CD14-positive monocyte (primary cell): Measurements from ENCODE around the gene TMEM178B. TPM values are rescaled to one million over a fixed set of nuclear protein-coding genes. Genes with fewer than 3 reads are reported as not detected.

ENCODE experiments used
- DNase-seq, 3 donors: peaks; one replicate each; pipeline ENCODE4 v3.0.0-alpha.2; 2011 to 2022
- H2AFZ ChIP-seq: 2 replicates; pipeline ENCODE4 v1.6.0; 2012; ENCODE audit warnings: mild to moderate bottlenecking, low read depth, low read length, inconsistent platforms; ENCODE audit not compliant: insufficient read depth, poor library complexity, severe bottlenecking
- H3K27ac ChIP-seq, 2 donors: 1 replicate in 1 of 2; 2 replicates in 1 of 2; pipeline ENCODE4 v1.5.1; 2012 to 2013; ENCODE audit warnings: low read length in 2 of 2, control low read depth in 1 of 2, inconsistent platforms in 1 of 2, low read depth in 1 of 2, mild to moderate bottlenecking in 1 of 2
- H3K27me3 ChIP-seq, 2 donors: one replicate each; pipeline versions ENCODE4 v1.6.0 to v1.6.1; 2011 to 2013; ENCODE audit warnings: low read length in 2 of 2; ENCODE audit not compliant: control insufficient read depth in 2 of 2, insufficient read depth in 2 of 2
- H3K36me3 ChIP-seq, 2 donors: replicated peaks in 1 of 2; 1 replicate in 1 of 2; 2 replicates in 1 of 2; pipeline versions ENCODE4 v1.5.1 to v1.6.1; 2012 to 2013; ENCODE audit warnings: low read length in 2 of 2, control low read depth in 1 of 2, inconsistent platforms in 1 of 2, mild to moderate bottlenecking in 1 of 2; ENCODE audit not compliant: insufficient read depth in 2 of 2, control insufficient read depth in 1 of 2
- H3K4me1 ChIP-seq, 2 donors: 1 replicate in 1 of 2; 2 replicates in 1 of 2; pipeline versions ENCODE4 v1.5.1 to v1.6.1; 2012 to 2013; ENCODE audit warnings: low read length in 2 of 2, control low read depth in 1 of 2, inconsistent platforms in 1 of 2, mild to moderate bottlenecking in 1 of 2, moderate library complexity in 1 of 2; ENCODE audit not compliant: insufficient read depth in 2 of 2, control insufficient read depth in 1 of 2
- H3K4me2 ChIP-seq: replicated peaks from 2 replicates; pipeline ENCODE3; 2012; ENCODE audit warnings: low read length, moderate library complexity, mild to moderate bottlenecking; ENCODE audit not compliant: poor library complexity, severe bottlenecking; ENCODE audit errors: extremely low read depth
- H3K4me3 ChIP-seq, 3 experiments: fragments of 200-600 bp in 1 of 3; sonication (generic) in 1 of 3; replicated peaks in 1 of 3; 1 replicate in 2 of 3; 2 replicates in 1 of 3; pipeline ENCODE4 v1.5.1; 2011 to 2013; ENCODE audit warnings: low read length in 3 of 3, mild to moderate bottlenecking in 3 of 3, control low read depth in 2 of 3, low read depth in 2 of 3, inconsistent platforms in 1 of 3, moderate library complexity in 1 of 3
- H3K79me2 ChIP-seq: 2 replicates; pipeline ENCODE4 v1.6.0; 2012; ENCODE audit warnings: mild to moderate bottlenecking, control low read depth, inconsistent platforms, low read length, moderate library complexity; ENCODE audit not compliant: insufficient read depth
- H3K9ac ChIP-seq: 2 replicates; pipeline ENCODE4 v1.6.0; 2017; ENCODE audit warnings: low read length, mild to moderate bottlenecking; ENCODE audit not compliant: insufficient read depth, poor library complexity, severe bottlenecking
- H3K9me3 ChIP-seq, 2 donors: replicated peaks in 1 of 2; 1 replicate in 1 of 2; 2 replicates in 1 of 2; pipeline versions ENCODE4 v1.5.1 to v1.6.1; 2012 to 2013; ENCODE audit warnings: low read length in 2 of 2, control low read depth in 1 of 2; ENCODE audit not compliant: control insufficient read depth in 1 of 2, insufficient read depth in 1 of 2
- H4K20me1 ChIP-seq: 2 replicates; pipeline ENCODE4 v1.6.0; 2012; ENCODE audit warnings: mild to moderate bottlenecking, low read length, control low read depth, moderate library complexity; ENCODE audit not compliant: insufficient read depth
- H3K27ac Mint-ChIP-seq, 7 donors: one replicate each; pipeline ENCODE4 v1.8.0; 2020; ENCODE audit warnings: mild to moderate bottlenecking in 7 of 7, mixed read lengths in 7 of 7, moderate library complexity in 6 of 7, inconsistent platforms in 2 of 7
- H3K27me3 Mint-ChIP-seq, 3 donors: one replicate each; pipeline ENCODE4 v1.8.0; 2021 to 2022; ENCODE audit warnings: low read depth in 3 of 3, mild to moderate bottlenecking in 3 of 3, mixed read lengths in 3 of 3, moderate library complexity in 3 of 3, inconsistent platforms in 1 of 3
- H3K36me3 Mint-ChIP-seq, 2 donors: one replicate each; pipeline ENCODE4 v1.8.0; 2020; ENCODE audit warnings: mixed read lengths in 2 of 2, inconsistent platforms in 1 of 2, mild to moderate bottlenecking in 1 of 2
- H3K4me1 Mint-ChIP-seq: one replicate; pipeline ENCODE4 v1.8.0; 2020; ENCODE audit warnings: mild to moderate bottlenecking, mixed read lengths
- H3K4me3 Mint-ChIP-seq, 2 donors: one replicate each; pipeline ENCODE4 v1.8.0; 2020; ENCODE audit warnings: mild to moderate bottlenecking in 2 of 2, mixed read lengths in 2 of 2, moderate library complexity in 1 of 2
- H3K9me3 Mint-ChIP-seq, 7 donors: one replicate each; pipeline ENCODE4 v1.8.0; 2020 to 2022; ENCODE audit warnings: mixed read lengths in 7 of 7, mild to moderate bottlenecking in 6 of 7, moderate library complexity in 6 of 7, inconsistent platforms in 2 of 7
- CTCF ChIP-seq: fragments of 200-600 bp; IDR thresholded peaks from one replicate; pipeline ENCODE4 v1.8.0; 2022; ENCODE audit warnings: antibody characterized with exemption, mild to moderate bottlenecking
- WGBS: methylation state at CpG from one replicate; pipeline ENCODE4 v1.1.5; 2013; ENCODE audit warnings: missing lambda C conversion rate; ENCODE audit not compliant: insufficient coverage; 5-methylcytosine and 5-hydroxymethylcytosine counted together
- intact Hi-C, 2 donors: fragments of 100-400 bp; cut with micrococcal nuclease; formaldehyde crosslinking; loops; one replicate each; pipeline versions ENCODE4 v1.15.0 to v1.15.1; 2023
- polyA plus RNA-seq, 3 donors: library from polyadenylated mRNA; depleted of rRNA in 1 of 3; unstranded in 2 of 3; stranded (reverse) in 1 of 3; fragments of 300-500 nt in 2 of 3; fragments of >200 nt in 1 of 3; fragmentation: Illumina TruSeq in 2 of 3; gene quantifications; 1 replicate in 2 of 3; 2 replicates in 1 of 3; pipeline ENCODE4 v1.2.3, GENCODE V29; 2012 to 2021

TMEM178B gene
- polyA plus RNA-seq, 3 donors: not detected

GRCh38 chr7:141486959-141487358, 413.1 kb downstream of the TMEM178B start:
- H3K4me3 ChIP-seq: no peak overlapping the region
- H3K9me3 Mint-ChIP-seq: peaks cover 0 to 6% (median 0%) of the 10 kb centered on the region in 7 donors
- H4K20me1 ChIP-seq: no peaks in the 10 kb centered on the region
- intact Hi-C loops: no loop called here
- no peak overlapping the region for H2AFZ ChIP-seq
- no peak overlapping the region for H3K9ac ChIP-seq
- H3K36me3 Mint-ChIP-seq: no peaks in the 10 kb centered on the region
- peaks cover 5 to 9% (median 6%) of the 10 kb centered on the region in 3 donors for H3K27me3 Mint-ChIP-seq
- no peak overlapping the region for H3K4me3 Mint-ChIP-seq
- H3K4me1 Mint-ChIP-seq: no peaks in the 10 kb centered on the region
- no peaks in the 10 kb centered on the region for H3K36me3 ChIP-seq
- no peak for DNase-seq
- H3K27ac Mint-ChIP-seq: no peak overlapping the region
- WGBS: 95% methylated on average over 3 of the region's 3 CpGs
- no peak overlapping the region for H3K27ac ChIP-seq
- no peaks in the 10 kb centered on the region for H3K79me2 ChIP-seq
- no peak overlapping the region for H3K4me2 ChIP-seq
- H3K4me1 ChIP-seq: no peaks in the 10 kb centered on the region
- TF ChIP-seq CTCF: no peak
- H3K9me3 ChIP-seq: no peaks in the 10 kb centered on the region
- peaks cover 0 to 2% of the 10 kb centered on the region in 2 donors for H3K27me3 ChIP-seq

GRCh38 chr7:141490474-141490873, 416.6 kb downstream of the TMEM178B start:
- Histone ChIP-seq H3K27ac (no peak overlapping the region), H2AFZ (no peak overlapping the region), H3K4me2 (no peak overlapping the region), H3K9me3 (no peaks in the 10 kb centered on the region), H3K79me2 (no peaks in the 10 kb centered on the region), H3K36me3 (no peaks in the 10 kb centered on the region), H3K4me1 (no peaks in the 10 kb centered on the region), H3K4me3 (no peak overlapping the region), H3K9ac (no peak overlapping the region), H4K20me1 (no peaks in the 10 kb centered on the region), H3K27me3 (peaks cover 0 to 2% of the 10 kb centered on the region in 2 donors)
- Mint-ChIP-seq H3K9me3 (no peaks in the 10 kb centered on the region), H3K4me1 (no peaks in the 10 kb centered on the region), H3K27me3 (peaks cover 4 to 8% (median 8%) of the 10 kb centered on the region in 3 donors), H3K36me3 (no peaks in the 10 kb centered on the region), H3K27ac (no peak overlapping the region), H3K4me3 (no peak overlapping the region)
- intact Hi-C loops: no loop called here
- WGBS: 100% methylated on average over 1 of the region's 2 CpGs
- no peak for DNase-seq
- no peak for TF ChIP-seq CTCF
